Retinal pigment epithelial cell (primary cell): ENCODE results near the gene KHDC4.

Source experiments
- DNase-seq: peaks from one replicate; pipeline ENCODE4 v3.0.0-alpha.2; 2010; ENCODE audit warnings: low read depth
- H3K4me3 ChIP-seq: 2 replicates; pipeline ENCODE4 v1.5.1; 2011; ENCODE audit warnings: mild to moderate bottlenecking, low read length, control low read depth, moderate library complexity
- TF ChIP-seq, protein P1 (sequence below): conservative IDR thresholded peaks from 2 replicates; pipeline ENCODE4 v1.5.1; 2011; ENCODE audit warnings: low read depth, low read length, control low read depth, inconsistent platforms

Gene KHDC4

GRCh38 chr1:155864393-155864792, 69.8 kb downstream of the KHDC4 start:
- TF ChIP-seq, protein P1, sequence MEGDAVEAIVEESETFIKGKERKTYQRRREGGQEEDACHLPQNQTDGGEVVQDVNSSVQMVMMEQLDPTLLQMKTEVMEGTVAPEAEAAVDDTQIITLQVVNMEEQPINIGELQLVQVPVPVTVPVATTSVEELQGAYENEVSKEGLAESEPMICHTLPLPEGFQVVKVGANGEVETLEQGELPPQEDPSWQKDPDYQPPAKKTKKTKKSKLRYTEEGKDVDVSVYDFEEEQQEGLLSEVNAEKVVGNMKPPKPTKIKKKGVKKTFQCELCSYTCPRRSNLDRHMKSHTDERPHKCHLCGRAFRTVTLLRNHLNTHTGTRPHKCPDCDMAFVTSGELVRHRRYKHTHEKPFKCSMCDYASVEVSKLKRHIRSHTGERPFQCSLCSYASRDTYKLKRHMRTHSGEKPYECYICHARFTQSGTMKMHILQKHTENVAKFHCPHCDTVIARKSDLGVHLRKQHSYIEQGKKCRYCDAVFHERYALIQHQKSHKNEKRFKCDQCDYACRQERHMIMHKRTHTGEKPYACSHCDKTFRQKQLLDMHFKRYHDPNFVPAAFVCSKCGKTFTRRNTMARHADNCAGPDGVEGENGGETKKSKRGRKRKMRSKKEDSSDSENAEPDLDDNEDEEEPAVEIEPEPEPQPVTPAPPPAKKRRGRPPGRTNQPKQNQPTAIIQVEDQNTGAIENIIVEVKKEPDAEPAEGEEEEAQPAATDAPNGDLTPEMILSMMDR = no peak
- no peak for DNase-seq
- H3K4me3 ChIP-seq = no peak overlapping the region
